ENCODE results near the gene PEBP1.
"Not testable (repeated sequence)": the region's sequence is repeated elsewhere in the genome, so short reads cannot be mapped to it uniquely, and the experiment has no call there.

PEBP1 gene

DNA sequence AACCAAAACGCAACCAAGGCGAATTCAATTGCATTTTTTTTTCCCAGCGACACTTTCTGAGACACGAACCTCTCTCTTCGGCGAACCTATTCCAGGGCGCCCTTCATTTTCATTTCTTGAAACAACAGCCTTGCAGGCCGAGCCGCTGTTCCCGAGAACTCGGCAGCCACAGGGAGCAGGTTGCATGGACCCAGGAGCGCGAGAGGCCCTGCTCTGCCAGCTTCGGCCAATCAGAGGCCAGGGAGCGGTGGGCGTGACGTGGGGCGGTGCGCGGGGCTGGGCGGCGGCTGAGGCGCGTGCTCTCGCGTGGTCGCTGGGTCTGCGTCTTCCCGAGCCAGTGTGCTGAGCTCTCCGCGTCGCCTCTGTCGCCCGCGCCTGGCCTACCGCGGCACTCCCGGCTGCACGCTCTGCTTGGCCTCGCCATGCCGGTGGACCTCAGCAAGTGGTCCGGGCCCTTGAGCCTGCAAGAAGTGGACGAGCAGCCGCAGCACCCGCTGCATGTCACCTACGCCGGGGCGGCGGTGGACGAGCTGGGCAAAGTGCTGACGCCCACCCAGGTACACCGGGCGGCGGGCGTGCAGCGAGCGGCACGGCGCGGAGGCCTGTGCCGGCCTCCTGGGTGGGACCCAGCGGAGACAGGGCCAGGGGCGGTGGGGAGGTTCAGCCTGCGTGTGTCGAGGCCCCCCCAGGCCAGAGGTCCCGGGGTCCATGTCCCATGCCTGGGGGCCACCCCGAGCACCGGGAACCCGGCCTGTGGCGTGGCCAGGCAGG lies at the start of gene PEBP1:
PEBP1 (plus strand) TSS at position 337 of the 771 bp plus-strand sequence; CDS start at position 423, 86 bp downstream.
- DNase-seq (ENCODE audit: low read depth in 2 of 2) = peak; percentile 83 to 84

DNA sequence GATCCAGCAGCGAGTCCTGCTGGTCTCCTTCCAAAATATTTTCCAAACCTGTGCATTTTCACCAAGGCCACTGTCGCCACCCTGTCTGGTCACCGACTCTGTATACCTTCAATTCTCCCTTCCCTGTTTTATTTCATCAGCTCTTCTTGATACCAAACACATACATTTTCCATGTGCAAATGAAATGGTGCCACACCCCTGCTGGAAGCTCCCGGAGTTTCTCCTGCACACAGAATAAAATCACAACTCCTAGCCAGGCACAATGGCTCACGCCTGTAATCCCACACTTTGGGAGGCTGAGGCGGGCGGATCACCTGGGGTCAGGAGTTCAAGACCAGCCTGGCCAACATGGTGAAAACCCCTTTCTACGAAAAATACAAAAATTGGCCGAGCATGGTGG lies 46.1 kb upstream of the PEBP1 start:
- no peak for DNase-seq (ENCODE audit: low read depth in 2 of 2)

DNA sequence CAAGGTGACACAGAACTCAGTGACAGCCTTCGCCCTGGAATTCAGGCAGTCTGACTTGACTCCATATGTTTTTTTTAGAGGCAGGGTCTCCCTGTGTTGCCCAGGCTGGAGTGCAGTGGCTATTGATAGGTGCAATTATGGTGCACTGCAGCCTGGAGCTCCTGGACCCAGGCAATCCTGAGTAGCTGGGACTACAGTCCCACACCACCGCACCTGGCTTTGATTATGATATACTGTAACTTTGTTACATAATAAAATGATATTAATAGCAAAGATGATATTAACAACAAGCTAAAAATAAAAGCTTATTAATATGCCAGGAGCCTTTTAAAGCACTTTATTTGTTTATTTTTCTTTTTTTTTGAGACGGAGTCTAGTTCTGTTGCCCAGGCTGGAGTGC lies 41.9 kb upstream of the PEBP1 start:
- no peak for DNase-seq (ENCODE audit: low read depth in 2 of 2)

DNA sequence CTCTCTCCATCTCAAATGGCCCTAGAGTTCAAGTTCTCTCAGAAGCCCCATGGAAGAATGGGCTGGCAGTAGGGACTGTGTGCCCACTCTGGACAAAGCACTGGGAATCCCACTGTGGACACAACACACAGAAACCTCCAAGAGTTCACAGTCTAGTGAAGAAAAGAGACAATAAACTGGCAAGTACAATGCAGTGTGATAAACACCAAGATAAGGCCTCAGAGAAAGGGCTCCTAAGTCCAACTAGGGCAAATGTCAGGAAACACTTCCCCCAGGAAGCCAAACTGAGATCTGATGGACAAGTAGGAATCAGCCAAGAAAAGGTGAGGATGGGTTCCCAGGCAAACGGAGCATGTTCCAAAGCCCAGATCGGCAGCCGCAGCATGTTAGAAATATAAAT lies 37.5 kb upstream of the PEBP1 start:
- no peak for DNase-seq (ENCODE audit: low read depth in 2 of 2)

DNA sequence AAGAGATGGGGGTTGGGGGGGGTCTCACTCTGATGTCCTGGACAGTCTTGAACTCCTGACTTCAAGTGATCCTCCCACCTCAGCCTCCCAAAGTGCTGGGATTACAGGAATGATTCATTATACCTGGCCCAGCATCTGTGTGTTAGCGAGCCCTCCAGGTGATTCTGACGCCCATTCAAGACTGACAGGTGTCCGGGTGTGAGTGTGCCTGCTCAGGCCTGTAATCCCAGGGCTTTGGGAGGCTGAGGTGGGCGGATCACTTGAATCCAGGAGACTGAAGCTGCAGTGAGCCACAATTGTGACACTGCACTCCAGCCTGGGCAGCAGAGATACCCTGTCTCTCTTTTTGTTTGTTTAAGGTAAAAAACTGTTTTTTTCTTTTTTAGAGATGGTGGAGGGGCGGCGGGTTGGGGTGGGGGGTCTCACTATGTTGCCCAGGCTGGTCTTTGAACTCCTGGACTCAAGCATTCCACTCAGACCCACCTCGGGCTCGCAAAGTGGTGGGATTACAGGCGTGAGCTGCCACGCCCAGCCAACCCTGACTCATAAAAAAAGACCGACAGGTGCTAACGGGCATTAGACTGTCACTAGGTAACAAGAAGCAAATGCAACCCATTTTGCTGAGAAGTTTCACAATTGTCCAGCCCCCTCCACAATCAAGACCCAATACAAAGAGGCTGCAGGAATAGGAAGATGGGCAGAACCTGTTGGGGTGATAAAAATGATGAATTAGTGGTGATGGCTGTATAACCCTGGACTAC lies 36.8 kb upstream of the PEBP1 start:
- DNase-seq (ENCODE audit: low read depth in 2 of 2) = no peak

DNA sequence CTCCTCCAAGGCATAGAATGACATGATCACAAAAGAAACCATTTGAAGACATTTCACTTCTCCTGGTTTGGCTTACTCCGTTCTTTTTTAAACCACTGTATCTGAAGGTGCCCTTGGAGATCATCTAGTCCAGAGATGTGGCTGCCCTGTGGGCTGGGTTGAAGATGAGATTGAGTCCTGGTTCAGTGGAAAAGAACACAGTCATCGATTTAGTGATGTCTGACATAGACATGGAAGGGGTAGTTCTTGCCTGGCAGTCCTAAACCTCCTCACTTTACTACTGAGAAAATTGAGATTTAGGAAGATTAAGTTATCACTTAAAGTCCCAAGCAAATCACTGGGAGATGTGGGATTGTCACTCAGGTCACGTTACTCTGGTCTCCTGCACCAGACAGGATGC lies 34.9 kb upstream of the PEBP1 start:
- no peak for DNase-seq (ENCODE audit: low read depth in 2 of 2)

DNA sequence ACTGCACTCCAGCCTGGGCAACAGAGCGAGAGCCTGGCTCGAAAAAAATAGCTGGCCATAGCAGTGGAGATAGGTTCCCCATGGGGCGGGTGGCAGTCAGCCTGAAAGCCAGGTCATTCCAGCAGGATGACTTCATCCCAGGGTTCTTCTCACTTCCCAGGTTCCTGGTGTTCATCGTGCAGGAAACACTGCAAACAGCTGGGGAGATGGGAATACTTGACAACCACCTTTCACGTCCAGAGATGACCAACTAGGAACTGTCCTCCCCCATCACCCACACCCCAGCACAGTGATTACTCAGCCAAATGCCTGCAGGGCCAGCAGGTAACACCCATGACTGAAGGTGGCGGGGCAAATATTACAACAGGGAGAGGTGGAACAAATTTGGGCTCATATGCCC lies 33.9 kb upstream of the PEBP1 start:
- no peak for DNase-seq (ENCODE audit: low read depth in 2 of 2)

DNA sequence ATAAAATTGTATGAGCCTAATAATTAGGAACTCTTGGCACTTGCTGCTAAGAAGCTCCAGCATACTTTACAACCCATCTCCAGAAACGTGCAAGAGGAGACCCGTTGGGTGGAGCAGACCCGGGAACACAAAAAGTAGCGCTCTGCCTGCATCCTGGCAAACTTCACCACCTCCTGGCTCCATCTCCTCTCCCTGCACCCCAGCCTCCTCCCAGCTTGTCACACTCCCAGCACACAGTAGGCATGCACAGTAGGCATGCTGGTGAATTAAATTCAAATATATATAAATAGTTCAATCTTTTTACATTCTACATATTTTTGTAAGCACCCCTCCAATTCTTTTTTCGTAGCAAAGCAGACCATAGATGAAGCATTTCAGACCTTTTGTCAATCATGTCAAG lies 33.3 kb upstream of the PEBP1 start:
- DNase-seq (ENCODE audit: low read depth in 2 of 2) = no peak

DNA sequence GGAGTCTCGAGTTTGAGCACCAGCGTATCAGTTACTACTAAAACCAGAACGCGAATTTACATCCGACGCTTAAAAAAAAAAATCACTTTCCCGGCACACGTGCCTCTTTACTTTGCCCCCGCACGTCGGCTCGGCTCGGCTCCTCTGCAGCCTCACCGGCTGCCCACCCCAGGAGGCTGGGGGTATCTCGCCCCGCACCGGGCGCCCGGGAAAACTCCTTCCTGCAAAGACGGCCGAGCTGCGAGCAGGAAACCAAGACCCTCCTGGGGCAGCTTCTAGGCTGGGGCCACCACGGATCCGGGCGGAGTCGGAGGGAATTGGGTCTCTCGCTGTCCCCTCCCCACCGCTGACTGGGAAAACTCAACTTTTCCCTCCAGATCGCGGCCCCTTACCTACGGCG lies 32.7 kb upstream of the PEBP1 start:
- DNase-seq (ENCODE audit: low read depth in 2 of 2) = no peak

DNA sequence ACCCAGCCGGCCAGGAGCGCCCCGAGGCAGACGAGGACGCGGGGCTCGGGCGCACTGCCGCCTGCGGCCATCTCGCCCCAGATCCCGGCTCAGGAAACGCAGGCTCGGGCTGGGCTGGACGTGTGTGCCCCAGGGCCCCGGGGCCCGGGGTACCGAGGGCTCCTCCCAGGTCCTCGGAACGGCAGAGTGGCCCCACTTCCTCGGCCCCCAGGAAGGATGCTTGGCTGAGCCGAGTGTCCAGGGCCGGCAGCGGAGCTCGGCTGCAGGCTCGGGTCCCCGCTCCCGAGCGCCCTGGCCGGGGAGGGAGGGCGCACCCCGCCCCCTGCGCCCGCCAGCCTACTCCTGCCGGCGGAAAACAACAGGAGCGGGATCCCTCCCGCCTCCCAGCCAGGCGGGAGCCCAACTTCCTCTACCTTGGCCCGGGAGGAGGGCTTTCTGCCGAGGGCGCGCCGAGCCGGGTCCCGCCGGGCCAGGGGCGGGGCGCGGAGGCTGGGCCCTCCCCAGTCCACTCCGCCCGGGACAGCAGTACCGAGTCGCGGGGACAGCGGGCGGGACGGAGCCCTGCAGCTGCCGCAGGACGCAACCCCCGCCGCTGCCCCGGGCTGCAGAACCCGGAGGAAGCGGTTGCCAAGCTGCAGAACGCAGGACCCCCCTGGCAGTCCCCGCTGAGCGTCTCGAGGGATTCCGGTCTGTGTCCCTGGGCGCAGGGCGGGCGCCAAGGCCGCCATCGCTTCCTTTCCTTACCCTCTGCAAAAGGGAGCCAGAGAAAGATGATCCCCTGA lies 32.1 kb upstream of the PEBP1 start, which contains the start of gene VSIG10:
VSIG10 (minus strand) TSS at position 411 of the 782 bp plus-strand sequence; CDS start at position 71, 340 bp downstream.
- DNase-seq (ENCODE audit: low read depth in 2 of 2) = no peak

DNA sequence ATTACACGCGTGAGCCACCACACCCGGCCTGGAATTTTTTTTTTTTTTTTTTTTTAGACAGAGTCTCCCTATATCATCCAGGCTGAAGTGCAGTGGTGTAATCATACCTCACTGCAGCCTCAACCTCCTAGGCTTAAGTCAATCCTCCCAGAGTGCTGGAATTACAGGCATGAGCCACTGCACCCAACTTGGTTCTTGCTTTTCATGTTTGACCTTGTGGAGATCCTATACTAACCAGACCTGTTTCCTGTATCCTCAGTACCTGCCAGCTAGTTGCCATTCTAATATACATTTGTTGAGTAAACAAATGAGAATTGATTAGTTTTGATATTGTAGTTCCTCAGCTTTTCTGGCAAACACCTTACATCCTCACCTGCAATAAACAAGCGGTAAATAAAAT lies 28.9 kb upstream of the PEBP1 start:
- DNase-seq (ENCODE audit: low read depth in 2 of 2) = no peak

DNA sequence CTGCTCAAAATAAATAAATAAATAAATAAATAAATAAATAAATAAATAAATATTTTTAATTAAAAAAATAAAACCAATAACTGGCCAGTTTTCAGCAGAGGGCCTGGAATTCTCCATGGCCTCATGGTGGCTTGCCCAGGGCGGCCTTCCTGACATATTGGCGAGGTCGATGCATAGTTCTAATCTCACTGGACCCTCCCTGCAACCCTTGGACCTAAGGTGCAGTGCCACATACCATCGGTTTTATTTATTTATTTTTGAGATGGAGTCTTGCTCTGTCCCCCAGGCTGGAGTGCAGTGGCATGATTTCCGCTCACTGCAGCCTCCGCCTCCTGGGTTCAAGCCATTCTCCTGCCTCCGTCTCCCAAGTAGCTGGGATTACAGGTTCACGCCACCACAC lies 28.2 kb upstream of the PEBP1 start:
- no peak for DNase-seq (ENCODE audit: low read depth in 2 of 2)

DNA sequence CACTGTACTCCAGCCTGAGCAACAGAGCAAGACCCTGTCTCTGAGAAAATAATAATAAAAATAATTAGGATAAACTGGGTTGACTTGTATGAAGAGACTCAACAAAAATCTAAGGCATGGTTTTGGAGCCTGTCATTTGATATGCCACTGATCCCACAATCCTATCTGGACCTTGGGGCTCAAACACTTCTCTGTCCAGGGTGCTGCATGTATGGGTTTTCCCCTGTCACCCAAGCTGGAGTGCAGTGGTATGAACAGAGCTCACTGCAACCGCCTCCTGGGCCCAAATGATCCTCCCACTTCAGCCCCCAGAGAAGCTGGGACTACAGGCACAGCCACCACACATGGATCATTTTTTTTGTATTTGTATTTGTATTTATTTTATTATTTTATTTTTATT lies 26.8 kb upstream of the PEBP1 start:
- DNase-seq (ENCODE audit: low read depth in 2 of 2) = no peak

DNA sequence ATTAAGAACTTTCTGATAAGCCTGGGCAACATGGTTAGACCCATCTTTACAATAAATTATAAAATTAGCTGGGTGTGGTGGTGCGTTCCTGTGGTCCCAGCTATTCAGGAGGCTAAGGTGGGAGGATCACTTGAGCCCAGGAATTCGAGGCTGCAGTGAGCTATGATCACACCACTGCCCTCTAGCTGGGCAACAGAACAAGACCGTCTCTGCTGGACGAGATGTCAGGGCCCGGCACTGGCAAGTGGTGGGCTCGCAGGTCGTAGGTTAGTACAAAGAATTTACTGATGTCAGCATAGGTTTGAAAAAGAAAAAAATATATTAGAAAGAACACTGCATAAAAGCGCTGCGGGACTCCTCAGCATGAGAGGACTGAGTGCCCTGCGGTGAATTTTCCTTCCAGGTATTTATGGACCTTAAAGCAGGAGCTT lies 16.5 kb upstream of the PEBP1 start:
- no peak for DNase-seq (ENCODE audit: low read depth in 2 of 2)

DNA sequence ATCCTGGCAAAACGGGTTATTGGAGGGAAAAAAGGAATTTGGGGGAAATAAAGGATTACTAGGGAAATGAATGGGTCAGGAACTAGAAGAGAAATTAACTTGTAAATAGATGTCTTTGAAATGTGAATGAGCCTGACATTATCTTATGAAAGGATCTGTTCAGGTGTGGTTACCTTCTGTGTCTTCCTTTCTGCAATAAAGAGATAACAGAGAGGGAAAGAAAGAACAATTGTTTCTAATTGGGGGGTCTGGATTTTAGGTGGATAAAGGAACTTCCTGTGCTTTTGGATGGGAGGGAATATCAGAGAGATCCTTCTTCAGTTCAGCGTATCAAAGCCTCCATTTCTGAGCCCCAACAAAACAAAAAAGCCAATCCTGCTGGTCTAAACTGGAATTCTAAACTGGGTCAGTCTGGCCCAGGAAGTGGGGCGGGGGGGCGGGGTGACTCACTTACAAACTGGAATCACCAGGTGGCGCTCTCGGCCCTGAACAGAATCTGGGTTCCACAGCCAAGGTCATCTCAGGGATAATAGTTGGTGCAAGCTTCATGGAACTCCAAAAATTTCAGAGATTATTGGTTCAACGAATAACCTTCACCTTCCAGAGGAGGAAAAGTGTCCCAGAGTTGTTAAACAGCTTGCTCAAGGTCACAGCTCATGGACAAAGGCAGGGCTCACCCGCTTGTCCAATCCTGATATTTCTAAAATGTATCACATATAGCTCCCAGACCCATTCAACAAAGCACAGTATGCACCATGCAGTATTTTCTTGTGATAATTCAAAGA lies 15.2 kb upstream of the PEBP1 start:
- no peak for DNase-seq (ENCODE audit: low read depth in 2 of 2)

DNA sequence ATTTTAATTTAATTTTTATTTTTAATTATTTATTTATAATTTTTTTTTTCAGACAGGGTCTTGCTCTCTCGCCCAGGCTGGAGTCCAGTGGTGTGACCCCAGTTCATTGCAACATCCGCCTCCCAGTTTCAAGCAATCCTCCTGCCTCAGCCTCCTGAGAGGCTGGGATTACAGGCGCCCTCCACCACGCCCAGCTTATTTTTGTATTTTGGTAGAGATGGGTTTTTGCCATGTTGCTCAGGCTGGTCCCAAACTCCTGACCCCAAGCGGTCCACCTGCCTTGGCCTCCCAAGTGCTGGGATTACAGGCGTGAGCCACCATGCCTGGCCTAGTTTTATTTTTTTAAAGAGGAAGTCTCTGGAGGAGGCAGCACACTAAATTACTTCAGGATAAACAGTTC lies 13.7 kb upstream of the PEBP1 start:
- no peak for DNase-seq (ENCODE audit: low read depth in 2 of 2)

DNA sequence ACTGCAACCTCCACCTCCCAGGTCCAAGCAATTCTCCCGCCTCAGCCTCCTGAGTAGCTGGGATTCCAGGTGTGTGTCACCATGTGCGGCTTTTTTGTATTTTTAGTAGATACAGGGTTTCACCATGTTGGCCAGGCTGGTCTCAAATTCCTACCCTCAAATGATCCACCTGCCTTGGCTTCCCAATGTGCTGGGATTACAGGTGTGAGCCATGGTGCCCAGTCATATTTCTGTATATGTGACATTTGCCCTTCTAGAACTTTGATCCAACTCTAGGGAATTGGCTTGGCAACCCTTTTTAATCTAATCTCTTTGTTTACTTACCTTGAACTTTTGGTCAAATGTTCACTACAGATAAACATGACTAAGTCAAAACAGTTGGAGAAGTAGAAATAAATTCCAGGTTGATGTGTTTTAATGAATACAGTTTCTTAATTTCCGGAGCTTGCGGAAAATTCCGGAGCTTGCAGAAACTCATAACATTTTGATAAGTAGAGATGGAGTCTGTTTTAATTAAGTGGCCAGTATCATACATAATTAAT lies 11.5 kb upstream of the PEBP1 start:
- no peak for DNase-seq (ENCODE audit: low read depth in 2 of 2)

DNA sequence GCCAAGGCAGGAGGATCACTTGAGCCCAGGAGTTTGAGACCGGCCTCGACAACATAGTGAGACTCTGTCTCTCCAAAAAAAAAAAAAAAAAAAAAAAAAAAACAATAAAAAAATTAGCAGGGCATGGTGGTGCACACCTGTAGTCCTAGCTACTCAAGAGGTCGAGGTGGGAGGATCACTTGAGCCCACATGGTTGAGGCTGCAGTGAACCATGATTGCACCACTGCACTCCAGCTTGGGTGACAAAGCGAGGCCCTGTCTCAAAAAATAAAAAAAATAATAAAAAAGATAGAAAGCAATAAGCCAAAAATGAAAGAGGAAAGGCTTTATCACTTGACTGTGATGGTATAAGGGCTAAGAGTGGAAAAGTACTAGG lies 10.2 kb upstream of the PEBP1 start:
- no peak for DNase-seq (ENCODE audit: low read depth in 2 of 2)

DNA sequence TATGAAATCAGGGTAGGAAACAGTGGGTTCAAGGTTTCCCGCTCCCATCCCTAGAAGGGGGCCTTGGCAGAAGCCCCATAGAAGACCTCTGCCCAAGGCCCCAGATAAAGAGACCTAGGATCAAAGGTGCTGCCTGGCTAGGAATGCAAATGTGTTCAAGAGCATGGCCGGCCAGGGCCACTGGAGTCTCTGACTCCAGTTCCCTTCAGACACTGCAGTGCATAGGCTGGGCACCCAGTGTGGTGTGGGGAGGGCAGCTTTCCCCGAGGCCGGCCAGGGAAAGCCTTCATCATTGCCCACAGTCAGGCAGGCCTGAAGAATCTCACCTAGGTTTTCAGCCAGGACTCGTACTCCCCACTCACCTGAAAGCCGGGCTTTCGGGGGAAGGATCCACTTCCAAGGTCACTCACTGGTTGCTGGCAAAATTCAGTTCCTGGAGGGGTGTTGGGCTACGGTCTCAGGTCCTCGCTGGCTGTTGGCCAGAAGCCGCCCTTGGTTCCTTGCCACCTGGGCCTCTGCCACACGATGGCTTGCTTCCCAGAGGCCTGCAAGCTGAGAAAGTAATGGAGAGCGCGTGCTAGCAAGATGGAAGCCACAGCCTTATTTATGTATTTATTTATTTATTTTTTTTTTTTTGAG lies 9.7 kb upstream of the PEBP1 start:
- no peak for DNase-seq (ENCODE audit: low read depth in 2 of 2)

DNA sequence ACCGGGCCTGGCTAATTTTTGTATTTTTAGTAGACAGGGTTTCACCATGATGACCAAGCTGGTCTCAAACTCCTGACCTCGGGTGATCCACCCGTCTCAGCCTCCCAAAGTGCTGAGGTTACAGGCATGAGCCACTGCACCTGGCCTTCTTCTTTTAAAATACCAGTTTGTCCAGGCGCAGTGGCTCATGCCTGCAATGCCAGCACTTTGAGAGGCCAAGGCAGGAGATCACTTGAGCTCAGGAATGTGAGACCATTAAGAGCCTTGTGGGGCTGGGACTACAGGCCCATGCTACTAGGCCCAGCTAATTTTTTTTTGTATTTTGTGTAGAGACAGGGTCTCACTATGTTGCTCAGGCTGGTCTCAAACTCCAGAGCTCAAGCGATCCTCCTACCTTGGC lies 8.1 kb upstream of the PEBP1 start:
- no peak for DNase-seq (ENCODE audit: low read depth in 2 of 2)

DNA sequence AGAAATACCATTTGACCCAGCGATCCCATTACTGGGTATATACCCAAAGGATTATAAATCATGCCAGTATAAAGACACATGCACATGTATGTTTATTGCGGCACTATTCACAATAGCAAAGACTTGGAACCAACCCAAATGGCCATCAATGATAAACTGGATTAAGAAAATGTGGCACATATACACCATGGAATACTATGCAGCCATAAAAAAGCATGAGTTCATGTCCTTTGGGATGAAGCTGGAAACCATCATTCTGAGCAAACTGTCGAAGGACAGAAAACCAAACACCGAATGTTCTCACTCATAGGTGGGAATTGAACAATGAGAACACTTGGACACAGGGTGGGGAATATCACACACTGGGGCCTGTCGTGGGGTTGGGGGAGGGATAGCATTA lies 6.5 kb upstream of the PEBP1 start:
- not testable (repeated sequence) for DNase-seq (ENCODE audit: low read depth in 2 of 2)

All from activated CD8-positive, alpha-beta memory T cell treated with anti-CD3 and anti-CD28 coated beads for 4 hours (primary cell).